GM18951 (cell line): Measurements from ENCODE around the gene RASAL3.

Experiments used
- POLR2A ChIP-seq: IDR thresholded peaks from 4 replicates; pipeline ENCODE4 v1.6.1; 2011; ENCODE audit warnings: mild to moderate bottlenecking; ENCODE audit not compliant: insufficient read length, insufficient read depth; ENCODE audit errors: extremely low read depth
- in situ Hi-C: fragments of 300-500 bp; cut with MboI; formaldehyde crosslinking; loops from one replicate; pipeline ENCODE4 v1.12.0; 2022; ENCODE audit warnings: low sequenced_read_pairs, mixed read lengths, inconsistent platforms; ENCODE audit not compliant: unreplicated experiment

The RASAL3 gene

GRCh38 chr19:15466851-15467733, 2.7 kb upstream of the RASAL3 start:
- in situ Hi-C loops, result no loop called here

GRCh38 chr19:15463861-15464371, 428 bp downstream of the RASAL3 start:
- in situ Hi-C loops, result no loop called here
- peak; percentile 71 for TF ChIP-seq POLR2A

More at GRCh38 chr19:15466851-15467733, 2.7 kb upstream of the RASAL3 start:
- no peak for TF ChIP-seq POLR2A

GRCh38 chr19:15461694-15462093, 2.6 kb downstream of the RASAL3 start:
- in situ Hi-C loops, result no loop called here
- TF ChIP-seq POLR2A, result no peak

- in situ Hi-C loops, result no loop called here
- TF ChIP-seq POLR2A, result no peak
Measured at GRCh38 chr19:15457701-15458484, 6.5 kb downstream of the RASAL3 start.

GRCh38 chr19:15456871-15457700, 7.3 kb downstream of the RASAL3 start:
- in situ Hi-C loops, result no loop called here
- no peak for TF ChIP-seq POLR2A

- no peak for TF ChIP-seq POLR2A
- in situ Hi-C loops, result no loop called here
Measured at GRCh38 chr19:15456441-15456840, 7.9 kb downstream of the RASAL3 start.

- in situ Hi-C loops, result no loop called here
- no peak for TF ChIP-seq POLR2A
Measured at GRCh38 chr19:15455996-15456395, 8.3 kb downstream of the RASAL3 start.

GRCh38 chr19:15453906-15454860, 10.2 kb downstream of the RASAL3 start:
- in situ Hi-C loops, result no loop called here
- TF ChIP-seq POLR2A, result no peak

- in situ Hi-C loops, result no loop called here
- TF ChIP-seq POLR2A, result no peak
Measured at GRCh38 chr19:15453091-15453578, 11.2 kb downstream of the RASAL3 start.

GRCh38 chr19:15452111-15453047, 12.0 kb downstream of the RASAL3 start:
- in situ Hi-C loops, result no loop called here
- TF ChIP-seq POLR2A, result no peak

GRCh38 chr19:15450528-15450890, 13.8 kb downstream of the RASAL3 start:
- TF ChIP-seq POLR2A, result no peak

More at GRCh38 chr19:15450528-15450890, 13.8 kb downstream of the RASAL3 start:
- in situ Hi-C loops, result no loop called here
